Neural progenitor cell (in vitro differentiated cells): Measurements from ENCODE around the gene PODXL2.

Source experiments
- CTCF ChIP-seq: fragments of 200-600 bp; sonication (generic); IDR thresholded peaks from 2 replicates; pipeline ENCODE4 v1.5.1; 2017; ENCODE audit warnings: antibody characterized with exemption, mild to moderate bottlenecking
- EZH2 ChIP-seq: fragments of 200-600 bp; sonication (generic); IDR thresholded peaks from 2 replicates; pipeline ENCODE4 v1.6.1; 2017; ENCODE audit warnings: antibody characterized with exemption, mild to moderate bottlenecking, moderate library complexity
- EZH2phosphoT487 ChIP-seq: fragments of 200-600 bp; sonication (generic); IDR thresholded peaks from 2 replicates; pipeline ENCODE4 v1.6.1; 2017; ENCODE audit warnings: antibody characterized with exemption

GRCh38 chr3:127662001-127662469 is 33.0 kb downstream of the PODXL2 start:
- no peak for TF ChIP-seq CTCF
- no peak for TF ChIP-seq EZH2phosphoT487
- TF ChIP-seq EZH2 = no peak
